Transverse colon (tissue), 4 donors: ENCODE measurements around the gene CDH15. TPM values are rescaled to one million over a fixed set of nuclear protein-coding genes. Genes with fewer than 3 reads are reported as not detected.

Experiments
- DNase-seq: peaks from one replicate; pipeline ENCODE4 v3.0.0-alpha.2; 2019
- H3K27ac ChIP-seq, 4 donors: fragments of 200-600 bp; sonication (generic); 2 replicates each; pipeline ENCODE4 v1.5.1; 2016 to 2018; ENCODE audit warnings: inconsistent platforms in 4 of 4
- H3K27me3 ChIP-seq: fragments of 200-600 bp; sonication (generic); 2 replicates; pipeline ENCODE4 v1.5.1; 2017; ENCODE audit warnings: inconsistent platforms
- H3K36me3 ChIP-seq, 4 donors: fragments of 200-600 bp; sonication (generic); 2 replicates each; pipeline ENCODE4 v1.5.1; 2017 to 2019; ENCODE audit warnings: inconsistent platforms in 4 of 4
- H3K4me1 ChIP-seq, 4 donors: fragments of 200-600 bp; sonication (generic); 2 replicates each; pipeline ENCODE4 v1.5.1; 2017 to 2020; ENCODE audit warnings: inconsistent platforms in 4 of 4
- H3K4me3 ChIP-seq, 4 donors: fragments of 200-600 bp; sonication (generic); 1 replicate in 1 of 4; 2 replicates in 3 of 4; pipeline versions ENCODE4 v1.5.1 to v1.6.1; 2017 to 2019; ENCODE audit warnings: inconsistent platforms in 4 of 4
- H3K9me3 ChIP-seq, 2 donors: fragments of 200-600 bp; sonication (generic); 2 replicates each; pipeline ENCODE4 v1.5.1; 2017 to 2019; ENCODE audit warnings: inconsistent platforms in 2 of 2
- CTCF ChIP-seq, 5 experiments: fragments of 200-600 bp in 3 of 5; fragments of 450-650 bp in 2 of 5; sonication (generic) in 3 of 5; IDR thresholded peaks; 1 replicate in 2 of 5; 2 replicates in 3 of 5; pipeline ENCODE4 v1.5.1; 2016 to 2017; ENCODE audit warnings: antibody characterized with exemption in 5 of 5, inconsistent platforms in 3 of 5, mild to moderate bottlenecking in 2 of 5, moderate library complexity in 1 of 5
- EP300 ChIP-seq: sonication (generic); formaldehyde crosslinking; IDR thresholded peaks from one replicate; pipeline ENCODE4 v1.6.1; 2017; ENCODE audit warnings: antibody characterized with exemption, low read depth
- POLR2A ChIP-seq: fragments of 450-650 bp; IDR thresholded peaks from one replicate; pipeline ENCODE4 v1.6.1; 2016; ENCODE audit warnings: antibody characterized with exemption, mild to moderate bottlenecking, moderate library complexity
- POLR2AphosphoS5 ChIP-seq, 3 donors: sonication (generic); formaldehyde crosslinking; IDR thresholded peaks; one replicate each; pipeline ENCODE4 v1.6.1; 2016; ENCODE audit warnings: antibody characterized with exemption in 3 of 3
- WGBS, 2 donors: methylation state at CpG; one replicate each; pipeline ENCODE4 v1.1.5; 2018; ENCODE audit warnings: low coverage in 1 of 2; 5-methylcytosine and 5-hydroxymethylcytosine counted together
- in situ Hi-C, 4 donors: fragments of 200-750 bp; cut with MboI; loops; one replicate each; pipeline versions ENCODE4 v1.15.0 to v1.15.1; 2017; ENCODE audit warnings: low sequenced_read_pairs in 3 of 4, low pct_ligation_motif_present in 1 of 4, low pct_unique_long_range_greater_than_20kb in 1 of 4
- intact Hi-C: fragments of 100-400 bp; cut with DNase I; formaldehyde crosslinking; loops from one replicate; pipeline ENCODE4 v1.15.1; 2023; ENCODE audit warnings: low total_unique reads
- total RNA-seq, 4 donors: library from RNA; depleted of rRNA; stranded (reverse); fragments of >200 nt; gene quantifications; one replicate each; pipeline ENCODE4 v1.1.0, GENCODE V29; 2016

Gene CDH15
- total RNA-seq, 4 donors from 2014 or later: not detected

GRCh38 chr16:89199241-89200123, 27.9 kb downstream of the CDH15 start:
- 78% methylated on average over 19 of the region's 22 CpGs; no CpG with 5 or more reads in 1 of the 2 donors for WGBS, 2 donors
- H3K27ac ChIP-seq: no peak overlapping the region
- in situ Hi-C loops: loop anchor here in 3 of 4 donors (25.0 kb wide), 3 partner anchors 262 to 462 kb away; partner anchors contain the start of genes APRT (in 1 of the 3) and CDT1 (in 1 of the 3)

DNA sequence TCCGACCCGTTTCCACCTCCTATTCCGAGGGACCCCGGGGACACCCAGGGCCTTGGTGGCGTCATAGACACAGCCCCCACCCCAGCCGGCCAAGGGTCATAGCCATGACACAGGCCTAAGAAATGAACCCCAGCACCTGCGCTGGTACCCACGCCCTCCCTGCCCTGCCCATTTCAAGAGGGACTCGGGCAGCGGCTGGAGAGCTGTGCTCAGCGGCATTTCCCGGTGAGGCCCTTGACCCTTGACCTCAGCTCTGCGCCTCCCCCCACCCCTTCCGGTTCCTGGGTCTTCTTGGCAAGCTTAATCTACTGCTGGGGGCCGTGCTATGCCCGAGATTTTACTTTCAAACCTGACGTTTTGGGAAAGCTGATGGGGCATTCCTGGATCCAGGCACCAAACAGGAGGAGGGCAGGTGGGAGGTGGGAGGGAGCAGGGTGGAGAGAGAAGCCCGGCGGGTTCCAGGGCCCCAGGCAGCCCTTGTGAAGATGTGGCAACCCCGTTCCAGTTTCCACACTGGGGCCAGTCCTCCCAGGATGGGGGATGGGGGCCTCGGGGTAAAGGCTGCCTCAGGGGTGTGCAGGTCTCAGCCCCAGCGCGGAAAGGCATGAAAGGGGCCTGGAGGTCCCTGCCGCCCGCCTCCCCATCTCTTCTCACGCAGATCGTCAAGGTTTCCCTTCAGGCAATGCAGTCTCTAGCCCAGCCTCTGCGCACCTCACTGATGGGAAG, 28.7 kb downstream of the CDH15 start, which contains the start of gene SLC22A31:
Gene SLC22A31 (minus strand): TSS at position 414 of the 726 bp plus-strand sequence. CDS start 36 bp downstream, at position 378.
- 20% methylated on average over 28 of the region's 28 CpGs; no CpG with 5 or more reads in 1 of the 2 donors for WGBS, 2 donors
- TF ChIP-seq POLR2A: no peak
- no peak for TF ChIP-seq POLR2AphosphoS5 (IDR thresholded peaks at IDR 0.05)
- no peak for TF ChIP-seq EP300
- no peak for TF ChIP-seq CTCF (IDR thresholded peaks at IDR 0.05)
- Histone ChIP-seq H3K9me3 (no peaks in the 10 kb centered on the region), H3K4me3 (peak within 1 kb of the TSS in 2 of 4 donors; percentile 30 to 46), H3K4me1 (peaks cover 0 to 23% (median 15%) of the 10 kb centered on the region in 4 donors), H3K27me3 (peaks cover 80% of the 10 kb centered on the region), H3K36me3 (no peaks in the 10 kb centered on the region), H3K27ac (no peak within 1 kb of the TSS)
- in situ Hi-C loops: loop anchor here in 3 of 4 donors (25.0 kb wide), 3 partner anchors 263 to 463 kb away; partner anchors contain the start of genes APRT (in 1 of the 3) and CDT1 (in 1 of the 3)
- intact Hi-C loops: no loop called here
- no peak for DNase-seq

More at GRCh38 chr16:89199241-89200123, 27.9 kb downstream of the CDH15 start:
- H3K4me1 ChIP-seq: peaks cover 0 to 23% (median 15%) of the 10 kb centered on the region in 4 donors
- intact Hi-C loops: no loop called here
- peaks cover 73% of the 10 kb centered on the region for H3K27me3 ChIP-seq
- DNase-seq: no peak
- H3K9me3 ChIP-seq: no peaks in the 10 kb centered on the region
- no peak for TF ChIP-seq POLR2AphosphoS5 (IDR thresholded peaks at IDR 0.05)
- TF ChIP-seq EP300: no peak
- TF ChIP-seq CTCF (IDR thresholded peaks at IDR 0.05): no peak
- no peak for TF ChIP-seq POLR2A
- no peak overlapping the region for H3K4me3 ChIP-seq
- no peaks in the 10 kb centered on the region for H3K36me3 ChIP-seq

- no peak for DNase-seq
- peak overlapping the region in 2 of 4 donors; percentile 30 to 46 for H3K4me3 ChIP-seq
- WGBS, 2 donors: 3% methylated on average over 48 of the region's 58 CpGs; no CpG with 5 or more reads in 1 of the 2 donors
- no peaks in the 10 kb centered on the region for H3K9me3 ChIP-seq
- H3K27me3 ChIP-seq: peaks cover 85% of the 10 kb centered on the region
- H3K36me3 ChIP-seq: no peaks in the 10 kb centered on the region
- intact Hi-C loops: no loop called here
- no peak overlapping the region for H3K27ac ChIP-seq
- TF ChIP-seq POLR2AphosphoS5 (IDR thresholded peaks at IDR 0.05): no peak
- TF ChIP-seq POLR2A: no peak
- no peak for TF ChIP-seq CTCF (IDR thresholded peaks at IDR 0.05)
- TF ChIP-seq EP300: no peak
- in situ Hi-C loops: loop anchor here in 3 of 4 donors (25.0 kb wide), 3 partner anchors 264 to 464 kb away; partner anchors contain the start of genes APRT (in 1 of the 3) and CDT1 (in 1 of the 3)
- peaks cover 0 to 23% (median 15%) of the 10 kb centered on the region in 4 donors for H3K4me1 ChIP-seq
Observed at GRCh38 chr16:89200850-89201411, 29.4 kb downstream of the CDH15 start.
